ENCODE data around the gene IGF1.

- TF ChIP-seq CTCF (IDR thresholded peaks at IDR 0.05), result no peak
- TF ChIP-seq POLR2A (IDR thresholded peaks at IDR 0.05), result no peak
Observed at GRCh38 chr12:102513739-102514138, 33.4 kb upstream of the IGF1 start.

All from testis (tissue), 2 donors.